Measurements from ENCODE around the gene SLC17A9.
A peak's percentile ranks its signal among the peaks of the same experiment; 100 is the strongest.

SLC17A9 gene

GRCh38 chr20:62929051-62929538 lies 23.4 kb upstream of the SLC17A9 start:
- Histone ChIP-seq H3K9ac (ENCODE audit: low read depth, low read length) (peak overlapping the region; percentile 74), H3K9me3 (ENCODE audit: control insufficient read depth, insufficient read depth, low read length) (no peaks in the 10 kb centered on the region), H3K27me3 (ENCODE audit: control insufficient read depth, insufficient read depth, low read length) (no peaks in the 10 kb centered on the region), H3K27ac (ENCODE audit: low read depth, low read length) (peak overlapping the region; percentile 97), H3K4me3 (ENCODE audit: low read depth, low read length) (peak overlapping the region; percentile 93), H3K36me3 (ENCODE audit: control insufficient read depth, insufficient read depth, low read length) (peaks cover 18% of the 10 kb centered on the region), H3K4me1 (ENCODE audit: control insufficient read depth, insufficient read depth, low read length) (peaks cover 45% of the 10 kb centered on the region)

- no peaks in the 10 kb centered on the region for H3K27me3 ChIP-seq (ENCODE audit: control insufficient read depth, insufficient read depth, low read length)
- H3K4me1 ChIP-seq (ENCODE audit: control insufficient read depth, insufficient read depth, low read length): peaks cover 53% of the 10 kb centered on the region
- no peak overlapping the region for H3K9ac ChIP-seq (ENCODE audit: low read depth, low read length)
- peaks cover 39% of the 10 kb centered on the region for H3K36me3 ChIP-seq (ENCODE audit: control insufficient read depth, insufficient read depth, low read length)
- no peak overlapping the region for H3K27ac ChIP-seq (ENCODE audit: low read depth, low read length)
- H3K9me3 ChIP-seq (ENCODE audit: control insufficient read depth, insufficient read depth, low read length): no peaks in the 10 kb centered on the region
- no peak overlapping the region for H3K4me3 ChIP-seq (ENCODE audit: low read depth, low read length)
Measured at GRCh38 chr20:62931464-62931863, 21.0 kb upstream of the SLC17A9 start.

- no peaks in the 10 kb centered on the region for H3K9me3 ChIP-seq (ENCODE audit: control insufficient read depth, insufficient read depth, low read length)
- no peak overlapping the region for H3K27ac ChIP-seq (ENCODE audit: low read depth, low read length)
- no peaks in the 10 kb centered on the region for H3K27me3 ChIP-seq (ENCODE audit: control insufficient read depth, insufficient read depth, low read length)
- H3K4me1 ChIP-seq (ENCODE audit: control insufficient read depth, insufficient read depth, low read length): peaks cover 44% of the 10 kb centered on the region
- no peak overlapping the region for H3K9ac ChIP-seq (ENCODE audit: low read depth, low read length)
- H3K36me3 ChIP-seq (ENCODE audit: control insufficient read depth, insufficient read depth, low read length): peaks cover 39% of the 10 kb centered on the region
- no peak overlapping the region for H3K4me3 ChIP-seq (ENCODE audit: low read depth, low read length)
Measured at GRCh38 chr20:62933966-62934365, 18.5 kb upstream of the SLC17A9 start.

GRCh38 chr20:62935204-62935967 lies 17.1 kb upstream of the SLC17A9 start:
- Histone ChIP-seq H3K36me3 (ENCODE audit: control insufficient read depth, insufficient read depth, low read length) (peaks cover 39% of the 10 kb centered on the region), H3K27ac (ENCODE audit: low read depth, low read length) (peak overlapping the region; percentile 36), H3K9ac (ENCODE audit: low read depth, low read length) (no peak overlapping the region), H3K4me1 (ENCODE audit: control insufficient read depth, insufficient read depth, low read length) (peaks cover 39% of the 10 kb centered on the region), H3K9me3 (ENCODE audit: control insufficient read depth, insufficient read depth, low read length) (no peaks in the 10 kb centered on the region), H3K4me3 (ENCODE audit: low read depth, low read length) (peak overlapping the region; percentile 90), H3K27me3 (ENCODE audit: control insufficient read depth, insufficient read depth, low read length) (no peaks in the 10 kb centered on the region)

GRCh38 chr20:62935968-62936585 lies 16.4 kb upstream of the SLC17A9 start:
- Histone ChIP-seq H3K27ac (ENCODE audit: low read depth, low read length) (no peak overlapping the region), H3K36me3 (ENCODE audit: control insufficient read depth, insufficient read depth, low read length) (peaks cover 44% of the 10 kb centered on the region), H3K9ac (ENCODE audit: low read depth, low read length) (no peak overlapping the region), H3K4me1 (ENCODE audit: control insufficient read depth, insufficient read depth, low read length) (peaks cover 32% of the 10 kb centered on the region), H3K4me3 (ENCODE audit: low read depth, low read length) (peak overlapping the region; percentile 90), H3K9me3 (ENCODE audit: control insufficient read depth, insufficient read depth, low read length) (no peaks in the 10 kb centered on the region), H3K27me3 (ENCODE audit: control insufficient read depth, insufficient read depth, low read length) (no peaks in the 10 kb centered on the region)

- no peaks in the 10 kb centered on the region for H3K9me3 ChIP-seq (ENCODE audit: control insufficient read depth, insufficient read depth, low read length)
- no peaks in the 10 kb centered on the region for H3K27me3 ChIP-seq (ENCODE audit: control insufficient read depth, insufficient read depth, low read length)
- H3K4me3 ChIP-seq (ENCODE audit: low read depth, low read length): peak overlapping the region; percentile 90
- peak overlapping the region; percentile 97 for H3K27ac ChIP-seq (ENCODE audit: low read depth, low read length)
- H3K4me1 ChIP-seq (ENCODE audit: control insufficient read depth, insufficient read depth, low read length): peaks cover 21% of the 10 kb centered on the region
- peaks cover 51% of the 10 kb centered on the region for H3K36me3 ChIP-seq (ENCODE audit: control insufficient read depth, insufficient read depth, low read length)
- peak overlapping the region; percentile 90 for H3K9ac ChIP-seq (ENCODE audit: low read depth, low read length)
Measured at GRCh38 chr20:62937268-62938104, 15.0 kb upstream of the SLC17A9 start.

GRCh38 chr20:62938105-62938888 lies 14.2 kb upstream of the SLC17A9 start, which contains the start of gene GID8:
Gene GID8, plus strand, starts transcription at chr20:62938147. Its CDS starts 3,356 bp downstream, at chr20:62941503.
- Histone ChIP-seq H3K4me1 (ENCODE audit: control insufficient read depth, insufficient read depth, low read length) (peaks cover 21% of the 10 kb centered on the region), H3K27ac (ENCODE audit: low read depth, low read length) (peak within 1 kb of the TSS; percentile 97), H3K36me3 (ENCODE audit: control insufficient read depth, insufficient read depth, low read length) (peaks cover 54% of the 10 kb centered on the region), H3K9ac (ENCODE audit: low read depth, low read length) (peak within 1 kb of the TSS; percentile 90), H3K9me3 (ENCODE audit: control insufficient read depth, insufficient read depth, low read length) (no peaks in the 10 kb centered on the region), H3K4me3 (ENCODE audit: low read depth, low read length) (peak within 1 kb of the TSS; percentile 92), H3K27me3 (ENCODE audit: control insufficient read depth, insufficient read depth, low read length) (no peaks in the 10 kb centered on the region)

- Histone ChIP-seq H3K27ac (ENCODE audit: low read depth, low read length) (no peak overlapping the region), H3K9ac (ENCODE audit: low read depth, low read length) (no peak overlapping the region), H3K27me3 (ENCODE audit: control insufficient read depth, insufficient read depth, low read length) (no peaks in the 10 kb centered on the region), H3K9me3 (ENCODE audit: control insufficient read depth, insufficient read depth, low read length) (no peaks in the 10 kb centered on the region), H3K4me3 (ENCODE audit: low read depth, low read length) (no peak overlapping the region), H3K4me1 (ENCODE audit: control insufficient read depth, insufficient read depth, low read length) (peaks cover 2% of the 10 kb centered on the region), H3K36me3 (ENCODE audit: control insufficient read depth, insufficient read depth, low read length) (peaks cover 54% of the 10 kb centered on the region)
Measured at GRCh38 chr20:62940875-62941274, 11.6 kb upstream of the SLC17A9 start.

GRCh38 chr20:62941792-62942191 lies 10.7 kb upstream of the SLC17A9 start:
- no peak overlapping the region for H3K27ac ChIP-seq (ENCODE audit: low read depth, low read length)
- H3K36me3 ChIP-seq (ENCODE audit: control insufficient read depth, insufficient read depth, low read length): peaks cover 60% of the 10 kb centered on the region
- H3K27me3 ChIP-seq (ENCODE audit: control insufficient read depth, insufficient read depth, low read length): no peaks in the 10 kb centered on the region
- no peaks in the 10 kb centered on the region for H3K4me1 ChIP-seq (ENCODE audit: control insufficient read depth, insufficient read depth, low read length)
- H3K4me3 ChIP-seq (ENCODE audit: low read depth, low read length): no peak overlapping the region
- no peaks in the 10 kb centered on the region for H3K9me3 ChIP-seq (ENCODE audit: control insufficient read depth, insufficient read depth, low read length)
- no peak overlapping the region for H3K9ac ChIP-seq (ENCODE audit: low read depth, low read length)

- Histone ChIP-seq H3K9me3 (ENCODE audit: control insufficient read depth, insufficient read depth, low read length) (no peaks in the 10 kb centered on the region), H3K9ac (ENCODE audit: low read depth, low read length) (no peak overlapping the region), H3K4me1 (ENCODE audit: control insufficient read depth, insufficient read depth, low read length) (no peaks in the 10 kb centered on the region), H3K27me3 (ENCODE audit: control insufficient read depth, insufficient read depth, low read length) (no peaks in the 10 kb centered on the region), H3K4me3 (ENCODE audit: low read depth, low read length) (no peak overlapping the region), H3K36me3 (ENCODE audit: control insufficient read depth, insufficient read depth, low read length) (peaks cover 67% of the 10 kb centered on the region), H3K27ac (ENCODE audit: low read depth, low read length) (no peak overlapping the region)
Measured at GRCh38 chr20:62942456-62942855, 10.1 kb upstream of the SLC17A9 start.

Measured in HUES48 (cell line).